HG03354 (cell line): Measurements from ENCODE around the gene SUOX.

Experiments used
- ATAC-seq: cut with Tn5 transposase; IDR thresholded peaks from one replicate; pipeline ENCODE4 v1.9.1; 2021; ENCODE audit warnings: mild to moderate bottlenecking; ENCODE audit not compliant: unreplicated experiment, poor library complexity, severe bottlenecking

The SUOX gene

DNA sequence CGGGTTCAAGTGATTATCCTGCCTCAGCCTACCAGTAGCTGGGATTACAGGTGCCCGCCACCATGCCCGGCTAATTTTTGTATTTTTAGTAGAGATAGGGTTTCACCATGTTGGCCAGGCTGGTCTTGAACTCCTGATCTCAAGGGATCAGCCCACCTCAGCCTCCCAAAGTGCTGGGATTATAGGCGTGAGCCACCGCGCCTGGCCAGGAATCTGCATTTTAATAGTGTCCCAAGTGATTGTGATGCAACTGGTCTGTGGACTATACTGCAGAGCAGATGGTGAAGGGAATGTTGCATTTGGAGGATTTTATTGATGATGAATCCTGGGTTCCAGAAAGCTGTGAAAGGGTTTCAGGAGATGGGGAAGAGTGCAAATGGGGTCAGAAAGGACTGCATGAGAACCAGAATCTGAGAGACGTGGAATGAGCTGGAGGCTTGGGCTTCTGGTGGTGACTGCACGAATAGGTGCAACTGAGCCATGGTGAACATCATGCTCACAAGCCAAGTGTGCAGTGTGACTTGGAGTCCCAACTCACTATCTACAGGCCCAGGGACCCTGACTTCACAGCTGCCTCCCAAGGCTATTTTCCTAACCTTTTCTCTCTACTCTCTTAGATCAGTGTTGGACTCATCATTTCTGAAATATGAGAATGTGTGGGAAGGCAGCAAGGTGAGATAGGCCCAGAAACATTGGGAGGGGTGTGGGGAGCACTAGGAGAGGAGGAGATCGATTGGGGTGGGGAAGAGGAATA, 49.1 kb downstream of the SUOX start:
- ATAC-seq = no peak

DNA sequence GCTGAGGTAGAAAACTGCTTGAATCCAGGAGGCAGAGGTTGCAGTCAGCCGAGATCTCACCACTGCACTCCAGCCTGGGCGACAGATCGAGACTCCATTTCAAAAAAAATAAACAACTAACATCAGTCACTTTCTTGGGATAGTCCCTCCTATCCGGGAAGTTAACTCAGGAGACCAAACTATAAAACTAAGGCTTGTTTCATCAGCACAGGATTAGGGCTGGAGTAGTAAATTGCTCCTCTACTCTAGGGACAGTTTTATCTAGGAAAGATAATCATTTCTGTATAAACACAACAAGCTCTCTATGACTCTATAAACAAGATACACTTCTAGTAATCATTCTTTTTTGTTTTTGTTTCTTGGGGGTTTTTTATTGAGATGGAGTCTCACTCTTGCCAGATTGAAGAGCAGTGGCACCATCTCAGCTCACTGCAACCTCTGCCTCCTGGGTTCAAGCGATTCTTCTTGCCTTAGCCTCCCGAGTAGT, 56.4 kb downstream of the SUOX start:
- ATAC-seq = no peak
